ENCODE results near the gene NAALAD2.

NAALAD2 gene

DNA sequence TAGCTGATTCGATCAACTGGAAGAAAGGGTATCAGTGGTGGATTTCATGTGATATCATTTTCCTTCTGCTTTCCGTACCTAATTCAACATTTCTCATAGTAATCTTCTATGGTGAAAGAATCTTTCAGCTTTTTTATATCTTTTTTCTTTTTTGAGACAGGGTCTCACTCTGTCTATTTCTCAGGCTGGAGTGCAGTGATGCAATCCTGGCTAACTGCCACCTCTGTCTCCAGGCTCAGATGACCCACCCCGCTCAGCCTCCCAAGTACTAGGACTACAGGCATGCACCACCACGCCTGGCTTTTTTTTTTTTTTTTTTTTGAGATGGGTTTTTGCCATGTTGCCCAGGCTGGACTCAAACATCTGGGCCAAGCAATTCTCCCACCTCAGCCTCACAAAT lies 107.0 kb downstream of the NAALAD2 start:
- DNase-seq (ENCODE audit: low read depth, low spot score), result no peak
